Heart left ventricle (tissue), 13 donors: ENCODE measurements around the gene MYH6.

Source experiments
- CTCF ChIP-seq, 12 donors: fragments of 200-600 bp; sonication (generic) in 4 of 12; IDR thresholded peaks; one replicate each; pipeline versions ENCODE4 v1.5.0 to v1.8.0; 2018 to 2022; ENCODE audit warnings: antibody characterized with exemption in 12 of 12, mild to moderate bottlenecking in 5 of 12
- POLR2A ChIP-seq, 2 donors: fragments of 450-650 bp; IDR thresholded peaks; one replicate each; pipeline ENCODE4 v1.6.1; 2017; ENCODE audit warnings: antibody characterized with exemption in 2 of 2, mild to moderate bottlenecking in 2 of 2, moderate library complexity in 2 of 2
- donor health status: ischemic (EF 13 %, LVEDD 7.1; RV severe dilation, severe dysfunction).
- donor health status: DM: no; HTN: yes; CAD: no.
- donor health status: DM: no; HTN: no; CAD: no.
- donor health status: ischemic (EF 25% LVEDD 6.9; RV normal size, moderate dysfunction).
- donor health status: ischemic (EF 25% LVEDD 5.7; RV mildly dilated, moderate dysfunction).
- donor health status: ischemic (EF 35%, LVEDD 5.7; RV mildly dilated, moderate dysfunction).
- donor health status: nonischemic (EF 11% LVEDD 7.7; RV severe dilation, severe dysfunction).
- donor health status: DM: yes; HTN: yes; CAD: no.
- donor health status: PGD.
- donor health status: ischemic (EF 29% LVEDD 5.4; RV normal size, mild dysfunction).
- donor health status: nonischemic (EF 23%, LVEDD 6.1; RV moderate dilation, normal function).

GRCh38 chr14:23406244-23406643, 1.8 kb downstream of the MYH6 start:
- TF ChIP-seq CTCF (IDR thresholded peaks at IDR 0.05) (no peak), POLR2A (IDR thresholded peaks at IDR 0.05) (no peak)
